GM18870 (cell line): ENCODE data around the gene PARP4.
"Not testable (repeated sequence)": the region's sequence is repeated elsewhere in the genome, so short reads cannot be mapped to it uniquely, and the experiment has no call there.

Source experiments
- ATAC-seq: cut with Tn5 transposase; IDR thresholded peaks from one replicate; pipeline ENCODE4 v1.9.1; 2021; ENCODE audit warnings: moderate library complexity; ENCODE audit not compliant: unreplicated experiment

PARP4 gene

DNA sequence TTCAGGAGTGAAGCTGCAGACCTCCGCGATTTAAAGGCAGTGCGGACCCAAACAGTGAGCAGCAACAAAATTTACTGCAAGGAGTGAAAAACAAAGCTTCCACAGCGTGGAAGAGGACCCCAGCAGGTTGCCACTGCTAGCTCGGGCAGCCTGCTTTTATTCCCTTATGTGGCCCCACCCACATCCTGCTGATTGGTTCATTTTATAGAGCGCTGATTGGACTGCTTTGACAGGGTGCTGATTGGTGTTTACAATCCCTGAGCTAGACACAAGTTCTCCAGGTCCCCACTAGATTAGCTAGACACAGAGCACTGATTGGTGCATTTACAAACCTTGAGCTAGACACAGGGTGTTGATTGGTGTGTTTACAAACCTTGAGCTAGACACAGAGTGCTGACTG, 6.3 kb downstream of the PARP4 start:
- ATAC-seq = not testable (repeated sequence)

DNA sequence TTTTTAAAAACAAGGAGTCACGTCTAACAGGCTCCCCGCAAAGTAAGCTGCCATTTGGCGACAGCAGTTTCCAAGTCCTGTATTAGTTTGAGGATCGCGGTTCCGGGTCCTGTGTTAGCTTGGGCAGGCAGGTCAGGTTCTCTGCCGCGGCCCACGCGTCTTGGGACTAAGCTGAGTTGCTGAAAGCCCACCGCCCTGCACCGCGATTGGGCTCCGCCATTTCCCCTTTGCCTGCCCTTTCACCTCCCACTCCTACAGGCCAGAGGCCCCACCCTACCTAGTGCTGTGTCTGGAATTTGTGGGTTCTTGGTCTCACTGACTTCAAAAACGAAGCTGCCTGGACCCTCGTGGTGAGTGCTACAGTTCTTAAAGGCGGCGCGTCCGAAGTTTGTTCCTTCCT, 6.8 kb downstream of the PARP4 start:
- no peak for ATAC-seq

DNA sequence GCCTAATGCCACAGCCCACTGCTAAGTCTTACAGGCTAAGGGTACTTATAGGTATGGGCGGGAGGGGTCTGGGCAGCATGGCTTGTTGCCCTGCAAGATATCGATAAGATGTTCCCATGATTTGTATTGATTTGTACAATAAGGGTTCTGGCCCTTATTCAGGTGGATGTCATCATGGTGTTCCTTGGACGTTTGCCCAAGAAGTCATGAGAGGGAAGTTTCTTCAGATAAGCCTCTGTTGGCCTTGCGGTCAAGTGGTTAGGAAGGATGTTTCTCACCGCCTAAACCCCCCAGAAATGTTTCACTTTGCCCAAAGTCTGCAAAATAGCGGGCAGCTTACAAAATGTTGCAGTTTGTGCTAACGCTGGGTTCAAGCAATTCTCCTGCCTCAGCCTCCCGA, 7.3 kb downstream of the PARP4 start:
- ATAC-seq = no peak

DNA sequence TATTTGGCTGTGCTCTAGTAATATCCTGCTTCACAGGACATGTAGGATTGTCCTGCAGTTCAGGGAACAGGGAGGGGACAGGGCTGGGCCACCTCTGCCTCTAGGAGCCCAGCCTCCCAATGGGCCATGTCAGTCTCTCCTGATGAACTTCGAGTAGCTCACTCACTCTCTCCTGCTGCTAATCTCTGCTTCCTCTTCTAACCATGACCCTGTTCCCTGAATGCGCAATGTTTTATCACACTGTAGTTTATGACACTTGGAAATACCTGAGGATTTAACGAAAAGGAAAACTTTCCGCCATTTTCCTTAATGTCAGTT, 9.2 kb downstream of the PARP4 start:
- no peak for ATAC-seq

DNA sequence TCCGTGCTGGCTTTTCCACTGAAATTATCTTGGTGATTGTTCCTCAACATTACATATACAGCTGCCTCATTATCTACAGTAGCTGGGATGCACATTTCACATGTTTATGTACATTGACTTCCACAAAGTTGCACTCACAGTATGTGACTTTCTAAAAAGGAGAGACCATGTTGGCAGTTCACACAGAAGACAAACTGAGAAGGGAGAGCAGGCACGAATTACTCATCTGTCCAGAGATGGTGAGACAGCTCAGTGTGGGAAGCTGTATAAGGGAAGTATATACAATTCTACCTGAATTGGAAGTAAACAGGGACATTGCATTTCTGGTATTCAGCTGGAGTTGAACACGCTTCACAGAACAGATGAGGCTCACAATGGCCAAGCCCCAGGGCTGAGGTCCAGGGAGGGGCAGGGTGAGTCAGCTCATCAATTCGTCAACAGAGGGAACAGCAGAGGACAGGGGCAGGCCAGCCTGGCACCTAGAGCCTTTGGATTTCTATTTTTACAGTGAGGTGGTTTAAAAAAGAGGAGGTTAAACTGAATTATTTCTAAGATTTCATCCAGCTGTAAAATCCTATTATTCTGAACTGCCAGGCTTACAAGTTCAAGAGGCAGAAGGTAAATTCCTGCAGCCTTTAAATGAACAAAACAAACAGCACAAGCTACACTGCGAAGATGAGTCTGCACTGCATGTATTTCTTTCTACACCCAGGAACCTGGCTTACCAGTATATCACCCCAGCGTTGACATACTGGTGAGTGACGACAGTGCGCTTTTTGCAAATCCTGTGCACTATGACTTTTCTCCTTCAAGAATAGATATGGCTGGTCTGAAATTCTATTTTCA, 9.8 kb downstream of the PARP4 start:
- ATAC-seq = no peak

DNA sequence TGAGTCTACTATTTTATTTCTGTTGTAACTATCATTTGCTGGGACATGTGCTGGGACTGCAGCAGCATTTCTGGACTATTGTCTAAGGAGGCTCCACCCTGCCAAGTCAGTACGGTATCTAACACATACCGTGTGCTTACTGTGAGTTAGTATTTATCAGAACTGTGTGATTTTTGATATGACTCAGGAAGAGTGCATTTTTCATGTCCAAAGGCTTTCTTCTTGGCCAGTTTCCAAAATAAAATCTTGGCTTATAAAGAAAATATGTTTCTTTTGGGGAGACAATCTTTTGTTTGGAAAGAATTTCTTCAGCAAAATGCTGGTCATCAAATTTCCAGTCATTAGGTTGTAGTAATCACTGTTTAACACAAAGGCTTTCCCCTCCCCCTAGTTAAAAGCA, 11.6 kb downstream of the PARP4 start:
- no peak for ATAC-seq

DNA sequence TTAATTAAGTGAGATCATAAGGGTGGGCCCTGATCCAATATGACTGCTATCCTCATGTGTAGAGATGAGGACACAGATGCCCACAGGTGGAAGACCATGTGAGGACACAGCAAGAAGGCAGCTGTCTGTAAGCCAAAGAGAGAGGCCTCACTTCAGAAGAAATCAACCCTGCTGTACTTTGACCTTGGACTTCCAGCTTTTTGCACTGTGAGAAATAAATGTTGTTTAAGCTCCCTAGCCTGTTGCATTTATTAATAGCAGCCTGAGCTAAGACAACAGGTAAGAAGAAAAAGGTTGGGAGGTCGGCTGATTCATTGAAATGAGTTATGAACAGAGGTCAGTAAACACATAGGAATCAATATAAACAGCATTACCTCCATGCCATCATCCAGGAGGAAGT, 14.8 kb downstream of the PARP4 start:
- ATAC-seq = no peak

DNA sequence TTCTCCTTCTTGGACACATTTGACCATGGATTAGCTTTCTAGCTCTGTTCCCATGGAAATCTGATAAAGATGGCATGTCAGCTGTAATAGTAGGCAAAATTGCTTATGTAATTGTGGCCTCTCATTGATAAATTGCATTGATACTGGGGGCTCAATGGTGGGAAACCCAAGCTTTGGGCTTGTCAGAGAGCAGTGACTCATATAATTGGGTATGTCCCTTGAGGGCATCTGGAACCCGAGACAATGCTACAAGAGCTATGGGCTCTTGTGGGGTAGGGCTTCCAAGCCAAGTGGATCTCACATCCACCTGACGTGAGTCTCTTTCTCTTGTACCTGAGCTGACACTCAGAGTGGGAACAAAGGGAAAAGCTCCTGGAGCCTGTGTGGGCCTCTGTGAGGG, 16.3 kb downstream of the PARP4 start:
- not testable (repeated sequence) for ATAC-seq

DNA sequence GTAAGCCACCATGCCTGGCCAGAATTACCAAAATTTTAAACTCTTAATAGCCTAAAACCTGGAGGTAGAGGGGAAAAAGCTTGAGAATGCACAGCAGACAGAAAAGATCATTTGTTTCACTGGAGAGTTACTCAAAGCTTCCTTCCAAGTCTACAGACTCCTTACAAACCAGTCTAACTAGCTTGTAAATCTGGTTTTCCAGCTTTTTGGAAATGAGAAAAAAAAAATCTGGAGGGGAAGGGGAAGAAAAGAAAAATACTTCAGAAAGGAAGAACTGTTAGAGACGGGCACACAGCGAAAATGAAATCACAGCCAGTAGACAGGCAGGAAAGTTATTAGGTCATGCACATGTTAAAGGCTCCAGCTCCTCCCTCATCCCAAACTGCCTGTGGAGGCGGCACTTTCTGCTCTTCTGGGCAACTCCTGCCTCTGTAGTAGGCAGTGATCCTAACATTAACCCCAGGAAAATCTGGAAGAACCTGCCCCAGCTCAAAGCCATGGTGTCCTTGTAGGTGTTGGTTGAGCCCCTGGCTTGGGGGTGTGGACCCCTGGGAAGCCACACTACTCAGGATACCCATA, 17.3 kb downstream of the PARP4 start:
- ATAC-seq = no peak

DNA sequence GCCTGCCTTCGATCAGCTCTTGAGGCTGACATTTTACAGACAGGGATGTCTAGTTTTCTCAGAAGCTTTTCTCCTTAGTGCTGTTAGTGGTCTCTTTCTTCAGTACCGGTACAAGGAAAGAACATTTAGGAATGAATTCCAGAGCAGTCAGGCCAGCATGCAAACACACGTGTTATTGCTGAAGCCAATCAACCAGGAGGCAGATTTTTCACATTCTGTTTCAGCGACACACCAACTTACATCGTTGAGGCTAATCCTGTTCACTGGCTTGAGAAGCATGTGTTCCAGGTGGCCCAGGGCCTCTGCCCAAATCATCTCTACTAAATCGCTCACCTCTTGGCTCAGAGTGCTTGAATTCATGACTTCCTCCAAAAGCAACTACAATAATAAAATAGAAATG, 19.2 kb downstream of the PARP4 start:
- no peak for ATAC-seq

DNA sequence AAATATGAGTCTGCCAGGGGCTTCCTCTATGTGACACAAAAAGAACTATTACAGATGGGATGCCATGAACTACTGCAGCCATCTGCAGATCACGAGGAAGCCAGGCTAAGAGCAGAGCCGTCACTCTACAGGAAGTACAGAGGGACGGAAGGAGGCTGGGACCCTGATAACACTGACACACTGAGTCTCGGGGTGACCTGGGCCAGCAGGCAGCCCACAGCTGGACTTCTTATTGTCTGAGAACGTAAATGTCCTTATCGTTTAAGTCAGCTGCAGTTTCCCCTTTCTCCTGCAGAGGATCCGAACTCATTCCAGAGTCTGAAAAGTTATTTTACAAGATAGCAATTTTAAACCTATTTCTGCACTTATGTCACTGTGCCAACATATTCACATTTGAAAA, 20.7 kb downstream of the PARP4 start:
- ATAC-seq = no peak

DNA sequence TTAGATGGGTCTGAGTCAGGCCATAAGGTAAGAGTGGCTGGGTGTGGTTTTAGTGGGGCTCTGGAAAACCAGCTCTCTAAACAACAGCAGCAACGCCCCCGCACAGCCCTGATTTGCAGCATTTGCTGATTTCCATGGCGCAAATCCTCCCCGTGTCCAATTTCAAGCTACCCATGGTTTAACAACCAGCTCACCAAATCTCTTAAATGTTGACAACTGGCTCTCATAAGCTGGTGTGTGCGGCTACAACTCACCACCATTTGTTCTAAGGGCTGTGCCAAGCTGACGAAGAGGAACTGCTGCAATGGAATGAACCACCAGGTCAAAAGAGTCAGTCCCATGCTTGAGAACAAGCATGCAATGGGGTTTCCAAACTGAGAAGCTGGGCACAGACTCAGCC, 22.9 kb downstream of the PARP4 start:
- ATAC-seq = no peak

DNA sequence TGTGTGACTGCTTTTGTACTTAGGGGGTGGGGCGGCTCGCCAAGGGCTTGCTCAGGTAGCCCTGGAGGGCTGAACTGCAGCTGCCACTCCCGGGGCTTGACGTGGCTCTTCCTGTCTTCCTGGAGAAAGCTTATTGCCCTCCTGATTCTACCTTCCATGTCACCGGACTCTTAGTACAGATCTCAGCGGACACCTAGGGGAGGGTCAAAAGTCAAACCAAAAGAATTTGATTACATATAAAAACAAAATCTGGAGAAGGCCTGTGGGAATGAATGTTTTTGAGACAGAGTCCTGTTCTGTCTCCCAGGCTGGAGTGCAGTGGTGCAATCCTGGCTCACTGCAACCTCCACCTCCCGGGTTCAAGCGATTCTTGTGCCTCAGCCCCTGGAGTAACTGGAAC, 24.5 kb downstream of the PARP4 start:
- ATAC-seq = not testable (repeated sequence)

DNA sequence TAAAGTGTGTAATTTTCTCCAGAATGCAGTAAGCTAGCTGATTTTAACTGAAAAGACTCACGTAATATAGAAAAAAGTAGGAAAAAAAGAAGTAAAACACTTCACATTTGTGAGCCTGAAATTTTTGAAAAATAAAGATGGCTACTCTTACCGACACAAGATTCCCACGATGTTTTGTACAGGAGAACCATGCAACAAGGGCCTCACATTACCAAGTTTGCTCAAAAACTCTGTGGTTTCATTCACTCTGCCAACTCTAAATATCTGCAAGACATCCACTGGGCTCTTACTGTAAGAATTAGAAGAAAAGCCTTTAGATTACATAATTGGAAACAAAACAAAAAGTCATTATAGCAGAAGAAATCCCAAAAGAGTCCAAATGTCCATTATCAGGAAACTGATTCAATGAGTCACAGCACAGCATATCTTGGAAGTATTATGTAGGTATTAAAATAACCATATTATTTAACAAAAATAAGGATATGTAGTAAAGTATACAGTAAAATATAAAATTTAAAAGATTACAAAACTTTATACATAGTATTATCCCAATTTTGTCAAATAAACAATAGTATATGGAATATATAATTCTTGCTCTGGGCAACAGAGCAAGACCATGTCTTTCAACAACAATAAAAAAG, 26.4 kb downstream of the PARP4 start:
- not testable (repeated sequence) for ATAC-seq

DNA sequence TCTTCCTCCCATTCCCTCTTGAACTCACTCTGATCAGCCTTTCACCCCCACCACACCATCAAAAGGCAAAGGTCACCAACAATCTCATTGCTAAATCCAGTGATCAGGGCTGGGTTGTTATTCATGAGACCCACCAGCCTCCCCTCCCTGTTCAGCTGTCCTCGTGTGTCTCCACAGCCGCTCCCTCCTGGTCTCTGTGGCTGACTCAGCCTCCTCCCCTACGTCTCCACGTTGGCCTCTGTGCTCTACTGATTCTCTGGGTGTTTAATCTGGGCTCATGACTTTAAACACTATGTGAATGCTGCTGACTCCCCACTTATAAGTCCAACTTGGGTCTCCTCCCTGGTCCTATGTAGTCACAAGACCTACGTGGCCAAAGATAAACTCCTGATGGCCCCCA, 38.9 kb downstream of the PARP4 start:
- no peak for ATAC-seq

DNA sequence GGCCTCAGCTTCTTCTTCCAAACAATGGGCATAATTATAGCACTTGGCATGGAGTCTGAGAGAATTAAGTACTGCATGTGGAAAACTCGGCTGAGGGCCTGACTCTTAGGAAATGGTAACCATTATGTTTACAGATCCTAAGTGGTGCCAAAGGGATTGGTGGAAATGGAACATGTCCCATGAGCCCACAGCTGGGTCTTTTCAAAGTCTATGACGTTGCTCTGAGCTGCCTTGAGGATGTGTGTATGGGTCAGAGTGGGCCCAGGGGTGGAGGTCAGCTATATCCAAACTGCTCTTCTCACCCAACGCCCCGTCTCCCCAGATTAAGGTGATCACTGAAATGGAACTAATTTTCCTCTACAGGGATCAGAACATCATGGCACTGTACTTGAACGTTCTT, 40.4 kb downstream of the PARP4 start:
- not testable (repeated sequence) for ATAC-seq

DNA sequence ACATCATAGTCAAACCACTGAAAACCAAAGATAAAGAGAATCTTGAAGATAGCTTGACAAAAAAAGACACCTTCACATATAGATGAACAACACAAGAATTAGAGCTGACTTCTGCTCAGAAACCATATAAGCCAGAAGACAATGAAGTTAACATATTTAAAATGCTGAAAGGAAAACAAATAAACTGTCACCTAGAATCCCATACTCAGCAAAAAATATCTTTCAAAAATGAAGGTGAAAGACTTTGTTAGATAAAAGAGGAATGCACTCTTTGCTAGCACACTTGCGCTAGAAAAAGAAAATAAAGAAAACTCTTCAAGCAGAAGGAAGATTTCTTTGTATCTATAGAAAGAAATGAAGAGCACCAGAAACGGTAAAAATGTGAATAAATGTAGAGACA, 49.5 kb downstream of the PARP4 start:
- no peak for ATAC-seq

DNA sequence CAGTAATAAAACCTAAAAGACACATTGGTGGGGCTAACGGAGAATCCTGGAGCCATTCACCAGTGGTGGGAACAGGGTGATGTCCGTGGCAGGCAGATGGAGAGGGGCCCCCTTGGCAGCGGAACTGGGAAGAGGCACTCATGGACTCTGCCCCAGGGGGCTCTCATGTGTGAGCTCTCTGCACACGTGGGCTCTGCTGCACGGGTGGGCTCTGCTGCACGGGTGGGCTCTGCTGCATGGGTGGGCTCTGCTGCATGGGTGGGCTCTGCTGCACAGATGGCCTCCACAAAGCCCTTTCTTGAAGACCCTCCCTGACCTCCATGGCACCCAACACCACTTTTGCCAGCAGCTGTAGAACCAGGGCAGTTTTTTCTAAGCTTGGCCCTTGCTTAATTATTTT, 52.3 kb downstream of the PARP4 start:
- ATAC-seq = no peak

DNA sequence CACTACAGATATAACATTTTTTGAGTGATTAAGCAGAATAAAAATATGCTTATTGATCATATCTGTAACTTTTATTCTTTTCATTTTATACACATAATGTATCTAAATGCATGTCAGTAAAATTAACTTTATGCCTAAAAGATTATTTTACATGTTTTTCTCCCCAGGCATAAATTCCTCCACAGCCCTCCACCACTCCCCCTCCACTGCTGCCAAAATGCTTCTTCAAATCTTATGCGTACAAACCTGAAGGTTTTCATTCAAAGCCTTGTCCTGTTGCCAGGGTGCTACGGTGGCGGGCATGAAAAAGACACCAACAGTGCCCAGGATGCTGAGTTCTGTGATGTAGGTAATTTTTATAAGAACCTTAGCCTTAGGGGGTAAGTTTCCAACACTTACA, 52.9 kb downstream of the PARP4 start:
- no peak for ATAC-seq

DNA sequence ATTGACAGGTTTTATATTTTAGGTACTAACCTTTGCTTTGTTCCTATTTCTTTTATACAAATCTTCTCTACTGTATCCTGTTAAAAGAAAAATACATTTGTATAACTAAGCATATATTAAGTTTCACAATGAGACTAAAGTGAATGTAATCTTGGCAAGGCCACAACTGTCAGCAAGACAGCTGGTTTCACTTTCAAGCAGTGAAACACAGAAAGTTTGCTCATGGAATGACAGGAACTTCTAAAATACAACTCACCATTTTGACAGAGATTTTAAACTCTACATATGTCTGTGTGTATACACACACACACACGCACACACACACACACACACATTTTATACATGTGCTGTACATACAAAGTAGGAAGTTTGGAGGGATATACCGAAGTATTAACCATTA, 53.3 kb downstream of the PARP4 start:
- no peak for ATAC-seq

DNA sequence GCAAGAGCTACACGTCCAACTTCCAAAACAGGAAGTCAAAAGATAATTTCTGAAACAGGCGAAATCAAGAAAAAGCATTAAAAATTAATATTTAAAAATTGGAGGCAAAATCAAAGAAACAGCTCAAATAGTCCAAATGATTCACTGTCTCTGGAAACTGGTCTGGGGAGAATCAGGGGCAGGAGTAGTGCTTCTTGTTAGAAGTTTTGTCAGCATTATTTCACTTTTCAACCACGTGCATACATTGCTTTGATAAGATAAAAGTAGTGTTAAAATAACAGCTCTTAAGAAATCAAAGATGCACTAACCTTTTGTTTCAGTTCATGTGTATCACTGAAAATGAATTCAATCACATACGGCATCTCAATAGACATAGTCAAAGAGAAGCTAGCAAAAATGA, 53.8 kb downstream of the PARP4 start:
- no peak for ATAC-seq

DNA sequence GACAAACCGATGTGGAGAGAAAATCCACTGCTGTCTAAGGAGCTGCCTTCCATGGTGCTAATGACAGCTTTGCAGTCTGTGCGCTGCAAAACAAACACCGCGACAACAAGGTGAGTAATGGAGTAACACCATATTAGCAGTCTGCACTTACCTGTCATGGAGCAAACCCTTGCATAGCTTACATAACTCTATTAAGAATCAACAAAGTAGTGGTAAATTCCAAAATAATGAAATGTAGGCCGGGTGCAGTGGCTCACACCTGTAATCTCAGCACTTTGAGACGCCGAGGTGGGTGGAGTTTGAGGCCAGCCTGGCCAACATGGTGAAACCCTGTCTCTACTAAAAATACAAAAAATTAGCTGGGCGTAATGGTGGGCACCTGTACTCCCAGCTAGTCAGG, 56.2 kb downstream of the PARP4 start:
- no peak for ATAC-seq

DNA sequence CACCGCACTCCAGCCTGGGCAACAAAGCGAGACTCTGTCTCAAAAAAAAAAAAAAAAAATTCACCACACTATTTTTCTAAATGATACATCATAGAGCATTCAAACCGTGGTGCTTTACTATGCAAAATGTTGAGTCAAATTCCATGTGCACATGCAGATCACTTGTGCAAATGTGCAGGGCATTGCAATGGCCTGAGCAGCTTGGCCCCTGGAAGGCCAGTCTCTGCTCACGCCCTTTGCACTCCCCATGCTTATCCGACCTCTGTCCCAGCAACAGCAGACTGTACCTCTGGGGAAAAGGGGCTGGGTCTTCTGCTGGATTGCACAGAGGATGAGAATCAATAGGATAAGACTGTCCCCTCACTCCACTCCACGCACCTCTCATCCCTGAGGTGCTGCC, 58.5 kb downstream of the PARP4 start:
- no peak for ATAC-seq
